Keratinocyte (primary cell): ENCODE results near the gene MDN1.

ENCODE experiments used
- CTCF ChIP-seq, 3 experiments: IDR thresholded peaks in 1 of 3; conservative IDR thresholded peaks in 1 of 3; optimal IDR thresholded peaks in 1 of 3; 2 replicates in 2 of 3; 3 replicates in 1 of 3; pipeline versions ENCODE3 to v1.5.1; 2011; ENCODE audit warnings: low read length in 3 of 3, mild to moderate bottlenecking in 3 of 3, moderate library complexity in 2 of 3, control low read depth in 1 of 3, inconsistent platforms in 1 of 3; ENCODE audit not compliant: insufficient read depth in 2 of 3; ENCODE audit errors: extremely low read depth in 1 of 3
- EZH2 ChIP-seq: IDR thresholded peaks from one replicate; pipeline ENCODE4 v1.6.1; 2012; ENCODE audit warnings: inconsistent platforms, mild to moderate bottlenecking, low read length, moderate library complexity

- TF ChIP-seq CTCF (optimal IDR thresholded peaks at IDR 0.05 in 1 of 3, IDR thresholded peaks at IDR 0.05 in 1 of 3, conservative IDR thresholded peaks at IDR 0.05 in 1 of 3; ENCODE audit: extremely low read depth in 1 of 3, insufficient read depth in 2 of 3, low read length in 3 of 3) (no peak), EZH2 (no peak)
Measured at GRCh38 chr6:89618026-89618425, 201.6 kb downstream of the MDN1 start.
